Measurements from ENCODE around the gene ARFIP1. TPM values are rescaled to one million over a fixed set of nuclear protein-coding genes. Genes with fewer than 3 reads are reported as not detected.

The ARFIP1 gene
- total and polyA plus RNA-seq, 9 of the 15 experiments (the other 6 are each of a cell fraction or from before 2014, with no cell fraction given), result 14.1 to 25.1 (median 20.9) TPM

- Histone ChIP-seq H3K27ac (ENCODE audit: extremely low read depth, low read depth, low read length) (no peak overlapping the region), H3K9ac (ENCODE audit: insufficient read depth in 1 of 2, low read depth in 2 of 2, low read length in 2 of 2) (no peak overlapping the region), H3K9me3 (replicated peaks; ENCODE audit: control insufficient read depth, insufficient read depth, low read depth, low read length) (no peaks in the 10 kb centered on the region), H3K9me1 (ENCODE audit: control insufficient read depth, insufficient read depth, low read length) (no peaks in the 10 kb centered on the region), H3K4me2 (ENCODE audit: insufficient read depth, low read length) (no peak overlapping the region), H4K20me1 (replicated peaks; ENCODE audit: control insufficient read depth, insufficient read depth, low read length) (peaks cover 4% of the 10 kb centered on the region; the same call in 1 of the 2 replicates), H3K4me1 (replicated peaks in 1 of 2; ENCODE audit: control insufficient read depth in 2 of 2, insufficient read depth in 2 of 2, low read length in 2 of 2) (peaks cover 0 to 3% of the 10 kb centered on the region in 2 experiments; a peak in 2 of 5 replicates), H2AFZ (ENCODE audit: low read depth, low read length) (no peak overlapping the region), H3K27me3 (ENCODE audit: control insufficient read depth in 2 of 2, insufficient read depth in 2 of 2, low read length in 2 of 2) (peaks cover 7 to 15% of the 10 kb centered on the region in 2 experiments), H3K79me2 (ENCODE audit: control insufficient read depth, insufficient read depth, low read length) (no peaks in the 10 kb centered on the region), H3K36me3 (ENCODE audit: control insufficient read depth, insufficient read depth, low read length) (no peaks in the 10 kb centered on the region), H3K4me3 (no peak overlapping the region)
- no TSS peak for BruUV-seq (replicated peaks)
- 40% methylated on average over 9 of the region's 9 CpGs for WGBS (ENCODE audit: insufficient coverage, low coverage, missing lambda C conversion rate)
- ChIA-PET CTCF (ENCODE audit: low intra/inter-chr PET ratio) (no interaction called here), POLR2A (no interaction called here)
- no peak for FAIRE-seq
- intact Hi-C loops (cut with micrococcal nuclease) (no loop called here), in situ Hi-C loops (cut with MboI) (no loop called here)
- no peak for ATAC-seq
- DNase-seq (ENCODE audit: extremely low read depth in 1 of 4, low spot score in 3 of 4), result no peak
- TF ChIP-seq ZNF609 (CRISPR knock-in tag; IDR thresholded peaks at IDR 0.05; ENCODE audit: borderline replicate concordance) (no peak), YBX1 (IDR thresholded peaks at IDR 0.05) (no peak), TGIF2 (CRISPR knock-in tag; IDR thresholded peaks at IDR 0.05) (no peak), TBL1XR1 (IDR thresholded peaks at IDR 0.05; ENCODE audit: low read length in 2 of 2) (no peak), MAZ (CRISPR knock-in tag; conservative IDR thresholded peaks at IDR 0.05 in 1 of 2, IDR thresholded peaks at IDR 0.05 in 1 of 2) (no peak), IFI16 (CRISPR knock-in tag; IDR thresholded peaks at IDR 0.05) (no peak), ELK1 (CRISPR knock-in tag; IDR thresholded peaks at IDR 0.05) (no peak), MLLT1 (IDR thresholded peaks at IDR 0.05) (no peak), ZNF143 (CRISPR knock-in tag; IDR thresholded peaks at IDR 0.05) (no peak), IRF9 (tag; IDR thresholded peaks at IDR 0.05) (no peak), FOXA3 (CRISPR knock-in tag; conservative IDR thresholded peaks at IDR 0.05 in 1 of 2, IDR thresholded peaks at IDR 0.05 in 1 of 2) (no peak), EZH2 (IDR thresholded peaks at IDR 0.05; ENCODE audit: borderline replicate concordance, low read depth, low read length) (no peak), SIN3A (IDR thresholded peaks at IDR 0.05; ENCODE audit: borderline replicate concordance in 2 of 2, control insufficient read depth in 1 of 2, low read depth in 2 of 2, low read length in 2 of 2) (no peak), DPF2 (IDR thresholded peaks at IDR 0.05) (no peak)
These were observed 165.9 kb downstream of the ARFIP1 start for GRCh38 chr4:152945639-152946038.
